A673 (cell line): ENCODE measurements around the gene NSD2. TPM values are rescaled to one million over a fixed set of nuclear protein-coding genes. Genes with fewer than 3 reads are reported as not detected.
A peak's percentile ranks its signal among the peaks of the same experiment; 100 is the strongest.

ENCODE experiments used
- BruUV-seq: library from RNA; stranded (reverse); fragments of 400-500 nt; replicated peaks from 2 replicates; lab custom pipeline; 2021; lab: Mats Ljungman, UMichigan
- CTCF ChIA-PET: fragments of 300-600 bp; sonication (Branson Sonifier 250); formaldehyde crosslinking; loops from one replicate; lab custom pipeline; 2022; ENCODE audit warnings: antibody characterized with exemption; lab: Charles Lee
- POLR2A ChIA-PET: fragments of 300-600 bp; sonication (Branson Sonifier 250); formaldehyde crosslinking; loops from one replicate; lab custom pipeline; 2022; ENCODE audit warnings: antibody characterized with exemption; ENCODE audit not compliant: low non-redundant PET; lab: Charles Lee
- DNase-seq: peaks from one replicate; pipeline ENCODE4 v3.0.0-alpha.2; 2015; ENCODE audit warnings: low spot score
- H3K27ac ChIP-seq: fragments of 200-600 bp; sonication (generic); 2 replicates; pipeline ENCODE4 v1.5.1; 2016; ENCODE audit warnings: mixed run types, low read depth, mild to moderate bottlenecking, mixed read lengths, antibody characterized with exemption, low read length; ENCODE audit not compliant: poor library complexity, severe bottlenecking
- H3K27me3 ChIP-seq: fragments of 200-600 bp; sonication (generic); replicated peaks from 2 replicates; pipeline ENCODE4 v1.6.1; 2017; ENCODE audit warnings: mixed run types, low read depth, mild to moderate bottlenecking, mixed read lengths, antibody characterized with exemption, low read length; ENCODE audit not compliant: insufficient read depth, poor library complexity
- H3K36me3 ChIP-seq: fragments of 200-600 bp; sonication (generic); 2 replicates; pipeline ENCODE4 v1.6.1; 2016; ENCODE audit warnings: mixed run types, mild to moderate bottlenecking, mixed read lengths, antibody characterized with exemption, low read length; ENCODE audit not compliant: insufficient read depth, poor library complexity, severe bottlenecking
- H3K4me1 ChIP-seq: fragments of 200-600 bp; sonication (generic); 2 replicates; pipeline ENCODE4 v1.6.1; 2017; ENCODE audit warnings: mixed run types, mild to moderate bottlenecking, mixed read lengths, antibody characterized with exemption, low read length; ENCODE audit not compliant: insufficient read depth, poor library complexity, severe bottlenecking
- H3K4me3 ChIP-seq: fragments of 200-600 bp; sonication (generic); 2 replicates; pipeline ENCODE4 v1.5.1; 2016; ENCODE audit warnings: low read depth, mixed run types, mild to moderate bottlenecking, mixed read lengths, low read length; ENCODE audit not compliant: poor library complexity, severe bottlenecking
- H3K9me3 ChIP-seq: fragments of 200-600 bp; sonication (generic); 2 replicates; pipeline ENCODE4 v1.6.1; 2016; ENCODE audit warnings: mixed run types, low read depth, mild to moderate bottlenecking, mixed read lengths, antibody characterized with exemption, low read length; ENCODE audit not compliant: poor library complexity, severe bottlenecking
- EZH2 ChIP-seq: fragments of 200-600 bp; sonication (generic); IDR thresholded peaks from 2 replicates; pipeline ENCODE4 v1.6.1; 2017; ENCODE audit warnings: borderline replicate concordance, low read depth, mild to moderate bottlenecking, mixed read lengths, antibody characterized with exemption, low read length; ENCODE audit not compliant: poor library complexity, severe bottlenecking
- intact Hi-C: fragments of 100-400 bp; cut with micrococcal nuclease; formaldehyde crosslinking; loops from one replicate; pipeline ENCODE4 v1.10.0; 2022; ENCODE audit not compliant: unreplicated experiment
- total RNA-seq: library from RNA; stranded (reverse); gene quantifications from 2 replicates; pipeline ENCODE4 v1.2.3, GENCODE V29; 2021
- TF ChIP-seq, protein P1 (sequence below): fragments of 300-800, 200-600 bp; sonication (generic); conservative IDR thresholded peaks from 2 replicates; pipeline ENCODE4 v1.5.1; 2017; ENCODE audit warnings: low read depth, mild to moderate bottlenecking, antibody characterized with exemption, low read length, moderate library complexity, mixed read lengths

The NSD2 gene
- total RNA-seq, 1 experiment from 2014 or later, result 227 TPM

DNA sequence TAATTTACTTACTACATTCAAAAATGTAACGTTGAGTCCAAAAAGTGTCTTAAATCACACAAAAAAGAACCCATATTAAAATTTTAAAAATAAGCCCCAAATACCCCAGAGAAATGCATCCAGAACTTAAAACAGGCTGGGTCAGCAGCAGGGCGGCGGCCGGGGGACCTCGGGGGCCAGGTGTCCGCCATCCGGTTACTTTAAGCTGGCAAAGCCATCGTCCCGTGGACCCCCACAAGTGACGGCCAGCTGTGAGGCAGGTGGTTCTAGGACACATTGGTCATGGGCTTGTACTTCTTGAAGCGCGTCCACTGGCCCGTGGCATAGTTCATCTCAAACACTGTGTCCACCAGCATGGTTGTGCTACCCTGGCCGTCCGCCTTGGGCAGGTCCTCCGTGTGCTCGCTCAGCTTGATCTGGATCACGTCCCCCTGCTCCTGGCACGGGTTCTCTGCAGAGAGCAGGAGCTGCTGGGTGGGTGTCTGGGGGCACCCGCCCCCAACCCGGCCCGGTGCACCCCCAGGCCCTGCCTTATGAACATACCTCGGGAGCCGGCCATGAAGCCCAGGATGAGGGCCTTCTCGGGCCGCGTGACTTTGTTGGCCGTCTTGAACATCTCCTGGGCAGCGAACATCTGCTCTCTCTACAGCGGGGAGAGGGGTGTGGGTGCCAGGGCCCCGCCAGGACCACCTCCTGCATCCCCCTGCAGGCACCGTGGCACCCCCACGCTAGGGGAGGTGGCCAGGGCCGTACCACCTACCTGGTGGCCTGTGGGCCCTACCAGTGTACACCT, 112.1 kb downstream of the NSD2 start:
- Histone ChIP-seq H3K36me3 (peaks cover 95% of the 10 kb centered on the region), H3K27me3 (no peaks in the 10 kb centered on the region), H3K4me1 (peaks cover 7% of the 10 kb centered on the region), H3K4me3 (no peak overlapping the region), H3K9me3 (no peaks in the 10 kb centered on the region), H3K27ac (peak overlapping the region; percentile 12)
- no peak for DNase-seq
- CTCF ChIA-PET, result no interaction called here
- intact Hi-C loops, result no loop called here
- TF ChIP-seq EZH2, result no peak
- TF ChIP-seq, protein P1, sequence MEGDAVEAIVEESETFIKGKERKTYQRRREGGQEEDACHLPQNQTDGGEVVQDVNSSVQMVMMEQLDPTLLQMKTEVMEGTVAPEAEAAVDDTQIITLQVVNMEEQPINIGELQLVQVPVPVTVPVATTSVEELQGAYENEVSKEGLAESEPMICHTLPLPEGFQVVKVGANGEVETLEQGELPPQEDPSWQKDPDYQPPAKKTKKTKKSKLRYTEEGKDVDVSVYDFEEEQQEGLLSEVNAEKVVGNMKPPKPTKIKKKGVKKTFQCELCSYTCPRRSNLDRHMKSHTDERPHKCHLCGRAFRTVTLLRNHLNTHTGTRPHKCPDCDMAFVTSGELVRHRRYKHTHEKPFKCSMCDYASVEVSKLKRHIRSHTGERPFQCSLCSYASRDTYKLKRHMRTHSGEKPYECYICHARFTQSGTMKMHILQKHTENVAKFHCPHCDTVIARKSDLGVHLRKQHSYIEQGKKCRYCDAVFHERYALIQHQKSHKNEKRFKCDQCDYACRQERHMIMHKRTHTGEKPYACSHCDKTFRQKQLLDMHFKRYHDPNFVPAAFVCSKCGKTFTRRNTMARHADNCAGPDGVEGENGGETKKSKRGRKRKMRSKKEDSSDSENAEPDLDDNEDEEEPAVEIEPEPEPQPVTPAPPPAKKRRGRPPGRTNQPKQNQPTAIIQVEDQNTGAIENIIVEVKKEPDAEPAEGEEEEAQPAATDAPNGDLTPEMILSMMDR, result no peak
- BruUV-seq, result TSS peak; percentile 43
- POLR2A ChIA-PET, result no interaction called here

- no peak for DNase-seq
- intact Hi-C loops, result no loop called here
- POLR2A ChIA-PET, result no interaction called here
- H3K36me3 ChIP-seq, result peaks cover 93% of the 10 kb centered on the region
- no peak overlapping the region for H3K4me3 ChIP-seq
- no peaks in the 10 kb centered on the region for H3K9me3 ChIP-seq
- peaks cover 7% of the 10 kb centered on the region for H3K4me1 ChIP-seq
- TF ChIP-seq EZH2, result no peak
- TF ChIP-seq, protein P1, result no peak
- H3K27me3 ChIP-seq, result no peaks in the 10 kb centered on the region
- CTCF ChIA-PET, result no interaction called here
- no peak overlapping the region for H3K27ac ChIP-seq
- BruUV-seq, result no TSS peak
These were observed 112.7 kb downstream of the NSD2 start for GRCh38 chr4:1983846-1984405.

DNA sequence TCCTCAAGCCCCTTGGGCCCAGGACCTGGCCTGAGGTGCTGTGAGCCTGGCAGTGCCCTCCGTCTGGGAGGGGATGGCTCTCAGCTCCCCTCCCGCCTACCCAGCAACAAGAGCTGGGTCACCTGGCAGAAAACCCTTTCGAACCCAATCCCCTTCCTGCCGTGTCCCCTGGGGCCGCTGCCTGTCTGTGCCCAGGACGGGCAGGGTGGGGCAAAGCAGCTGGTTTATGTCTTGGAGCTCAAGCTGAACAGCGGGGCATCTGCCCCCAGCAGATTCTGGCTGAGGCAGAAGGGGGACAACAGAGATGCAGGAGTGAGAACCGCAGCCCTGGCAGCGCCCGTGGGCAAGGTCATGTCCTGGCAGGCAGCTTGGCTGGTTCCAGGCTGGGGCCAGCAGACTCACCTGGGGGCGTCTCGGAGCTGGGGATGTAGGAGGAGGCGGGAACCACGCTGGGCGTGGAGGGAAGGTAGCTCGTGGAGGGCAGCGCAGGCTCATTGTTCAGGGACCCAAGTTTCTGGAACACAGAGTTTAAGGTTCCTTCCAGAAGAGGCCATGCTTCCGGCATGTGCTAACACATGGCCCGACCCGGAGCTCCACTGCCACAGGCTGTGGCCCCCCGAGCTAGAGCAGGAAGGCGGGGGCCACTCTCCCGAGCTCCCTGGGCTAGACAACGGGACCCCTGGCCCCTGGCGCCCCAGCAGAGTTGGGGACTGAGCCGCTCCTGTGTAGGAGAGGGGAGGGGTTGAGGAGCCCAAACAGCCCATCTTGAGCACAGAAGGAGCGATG, 113.4 kb downstream of the NSD2 start:
- TF ChIP-seq EZH2, result no peak
- TF ChIP-seq, protein P1, result no peak
- no peaks in the 10 kb centered on the region for H3K27me3 ChIP-seq
- H3K9me3 ChIP-seq, result no peaks in the 10 kb centered on the region
- H3K36me3 ChIP-seq, result peaks cover 91% of the 10 kb centered on the region
- no TSS peak for BruUV-seq
- H3K4me1 ChIP-seq, result peaks cover 3% of the 10 kb centered on the region
- H3K4me3 ChIP-seq, result no peak overlapping the region
- CTCF ChIA-PET, result no interaction called here
- POLR2A ChIA-PET, result no interaction called here
- intact Hi-C loops, result no loop called here
- no peak overlapping the region for H3K27ac ChIP-seq
- peak; percentile 34 for DNase-seq
